Pancreas (tissue), 10 donors: ENCODE data around the gene GRAMD4. TPM values are rescaled to one million over a fixed set of nuclear protein-coding genes. Genes with fewer than 3 reads are reported as not detected.

ENCODE experiments used
- ATAC-seq, 4 donors: fragments of 200-7000 bp; cut with Tn5 transposase; one replicate each; pipeline versions ENCODE4 v1.8.0 to v1.9.1; 2020; ENCODE audit warnings: mild to moderate bottlenecking in 4 of 4, moderate library complexity in 4 of 4
- DNase-seq, 6 donors: peaks; one replicate each; pipeline ENCODE4 v3.0.0-alpha.2; 2020
- FAIRE-seq: peaks from 2 replicates; lab custom pipeline; 2012; peaks lifted over from hg19 to GRCh38; lab: Jason Lieb, UNC
- H3K27ac ChIP-seq, 4 donors: fragments of 200-600 bp; sonication (generic); 1 replicate in 3 of 4; 2 replicates in 1 of 4; pipeline versions ENCODE4 v1.5.0 to v1.8.0; 2020
- H3K27me3 ChIP-seq, 4 donors: fragments of 200-600 bp; one replicate each; pipeline ENCODE4 v1.8.0; 2021
- H3K36me3 ChIP-seq, 3 donors: fragments of 200-600 bp; sonication (generic) in 1 of 3; one replicate each; pipeline versions ENCODE4 v1.5.0 to v1.8.0; 2020 to 2021
- H3K4me1 ChIP-seq, 3 donors: fragments of 200-600 bp; one replicate each; pipeline ENCODE4 v1.8.0; 2021
- H3K4me3 ChIP-seq, 4 donors: fragments of 200-600 bp; sonication (generic) in 2 of 4; one replicate each; pipeline versions ENCODE4 v1.5.0 to v1.8.0; 2020 to 2021
- H3K9me3 ChIP-seq, 4 donors: fragments of 200-600 bp; one replicate each; pipeline ENCODE4 v1.8.0; 2021
- WGBS, 2 donors: extraction: QIAGEN DNeasy Blood & Tissue Kit; methylation state at CpG; one replicate each; pipeline ENCODE4 v1.1.7; 2013; 5-methylcytosine and 5-hydroxymethylcytosine counted together
- intact Hi-C, 3 donors: fragments of 100-400 bp; cut with DNase I; formaldehyde crosslinking; loops; one replicate each; pipeline versions ENCODE4 v1.11.1 to v1.14.2; 2022
- polyA plus RNA-seq, 2 donors: library from polyadenylated mRNA; stranded (reverse); fragments of 200-250 nt; gene quantifications; one replicate each; pipeline ENCODE4 v1.2.3, GENCODE V29; 2013
- total RNA-seq, 6 donors: library from RNA; stranded (reverse); fragmentation: NEBNext Ultra II Directional in 4 of 6; extraction: Animal tissue kit (Norgen Biotek cat#: 25700) in 4 of 6; gene quantifications; one replicate each; pipeline versions ENCODE4 v1.2.1 to v1.2.4, GENCODE V29; 2021 to 2023
- TF ChIP-seq, protein P1 (sequence below), 4 donors: fragments of 200-600 bp; sonication (generic) in 3 of 4; IDR thresholded peaks; one replicate each; pipeline versions ENCODE4 v1.5.0 to v1.8.0; 2021; ENCODE audit warnings: antibody characterized with exemption in 4 of 4
- donor health status: healthy with polysubstance abuse.
- donor health status: DM: no; HTN: no; CAD: no; lungs with moderate emphysema.
- donor health status: DM: no; HTN: no; CAD: no.
- donor health status: control.
- donor health status: control.
- donor health status: Bipolar disorder and iron deficiency.
- donor health status: DM: yes; HTN: yes; CAD: no.
- donor health status: DM: no; HTN: no; CAD: no.
- donor health status: DM: no; HTN: no; CAD: no.
- donor health status: DM: yes; HTN: yes; CAD: no.

GRAMD4 gene
- total and polyA plus RNA-seq, 8 donors = 13.2 to 36.4 (median 21.9) TPM

DNA sequence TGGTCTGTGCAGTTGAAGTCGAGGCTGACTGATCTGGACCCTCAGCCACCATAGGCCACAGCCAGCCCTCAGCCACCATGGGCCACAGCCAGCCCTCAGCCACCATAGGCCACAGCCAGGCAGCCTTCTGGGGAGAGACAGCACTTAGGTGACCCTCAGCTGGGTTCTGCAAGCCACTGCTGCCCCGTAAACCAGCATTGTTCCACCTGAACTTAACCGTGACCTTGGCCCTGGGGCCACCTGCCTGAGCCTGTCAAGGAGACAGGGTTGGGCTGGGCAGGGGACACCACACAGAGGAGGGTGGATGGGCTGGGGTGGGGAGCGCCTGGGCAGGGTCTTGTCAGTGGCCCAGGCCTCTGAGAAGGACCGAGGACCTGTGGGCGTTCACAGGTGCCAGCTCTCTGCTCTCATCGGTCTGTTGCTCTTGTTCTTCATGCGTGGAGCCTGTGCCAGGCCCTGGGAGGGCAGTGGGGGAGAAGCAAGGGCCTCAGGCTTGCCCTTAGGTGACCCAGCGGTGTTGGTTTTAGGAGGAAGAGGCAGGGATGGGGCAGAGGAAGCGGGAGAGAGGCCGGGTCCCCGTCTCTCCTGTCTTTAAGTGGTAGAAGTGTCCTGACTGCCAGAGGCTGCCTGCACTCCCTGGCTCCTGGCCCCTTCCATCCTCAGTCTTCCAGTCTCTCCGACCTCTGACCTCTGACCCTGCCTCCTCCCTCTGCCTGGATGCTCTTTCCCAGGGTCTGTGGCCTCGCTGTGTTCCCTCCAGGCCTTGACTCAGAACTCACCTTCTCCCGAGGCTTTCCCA, 36.9 kb downstream of the GRAMD4 start:
- peak in 1 of 6 donors; percentile 64 for DNase-seq
- ATAC-seq = no peak
- Histone ChIP-seq H3K9me3 (no peaks in the 10 kb centered on the region), H3K27me3 (no peaks in the 10 kb centered on the region), H3K36me3 (no peaks in the 10 kb centered on the region), H3K4me1 (peaks cover 0 to 14% (median 0%) of the 10 kb centered on the region in 3 donors), H3K27ac (no peak overlapping the region), H3K4me3 (no peak overlapping the region)
- WGBS, 2 donors = 87 to 90% methylated on average over 15 of the region's 15 CpGs
- FAIRE-seq = no peak
- TF ChIP-seq, protein P1, sequence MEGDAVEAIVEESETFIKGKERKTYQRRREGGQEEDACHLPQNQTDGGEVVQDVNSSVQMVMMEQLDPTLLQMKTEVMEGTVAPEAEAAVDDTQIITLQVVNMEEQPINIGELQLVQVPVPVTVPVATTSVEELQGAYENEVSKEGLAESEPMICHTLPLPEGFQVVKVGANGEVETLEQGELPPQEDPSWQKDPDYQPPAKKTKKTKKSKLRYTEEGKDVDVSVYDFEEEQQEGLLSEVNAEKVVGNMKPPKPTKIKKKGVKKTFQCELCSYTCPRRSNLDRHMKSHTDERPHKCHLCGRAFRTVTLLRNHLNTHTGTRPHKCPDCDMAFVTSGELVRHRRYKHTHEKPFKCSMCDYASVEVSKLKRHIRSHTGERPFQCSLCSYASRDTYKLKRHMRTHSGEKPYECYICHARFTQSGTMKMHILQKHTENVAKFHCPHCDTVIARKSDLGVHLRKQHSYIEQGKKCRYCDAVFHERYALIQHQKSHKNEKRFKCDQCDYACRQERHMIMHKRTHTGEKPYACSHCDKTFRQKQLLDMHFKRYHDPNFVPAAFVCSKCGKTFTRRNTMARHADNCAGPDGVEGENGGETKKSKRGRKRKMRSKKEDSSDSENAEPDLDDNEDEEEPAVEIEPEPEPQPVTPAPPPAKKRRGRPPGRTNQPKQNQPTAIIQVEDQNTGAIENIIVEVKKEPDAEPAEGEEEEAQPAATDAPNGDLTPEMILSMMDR (IDR thresholded peaks at IDR 0.05) = no peak
- intact Hi-C loops = no loop called here

DNA sequence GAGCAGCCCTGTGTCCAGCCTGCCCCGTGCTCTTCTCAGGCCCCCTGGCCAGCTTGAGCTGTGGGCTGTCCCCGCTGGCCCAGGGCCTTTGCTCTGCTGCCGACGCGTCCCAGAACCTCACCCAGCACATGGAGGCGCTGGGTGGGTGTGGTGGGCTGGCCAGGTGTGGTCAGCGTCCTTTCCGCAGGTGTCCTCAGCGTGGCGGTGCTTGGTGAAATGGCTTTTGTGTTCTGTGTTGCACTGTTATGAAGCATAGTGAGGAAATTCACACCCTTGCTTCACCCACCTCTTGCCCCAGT, 37.4 kb downstream of the GRAMD4 start:
- FAIRE-seq (no peak), ATAC-seq (no peak), DNase-seq (peak in 1 of 6 donors; percentile 50)
- intact Hi-C loops = no loop called here
- H3K27me3 ChIP-seq = no peaks in the 10 kb centered on the region
- H3K4me1 ChIP-seq = peaks cover 0 to 14% (median 0%) of the 10 kb centered on the region in 3 donors
- H3K9me3 ChIP-seq = no peaks in the 10 kb centered on the region
- no peak overlapping the region for H3K4me3 ChIP-seq
- 99% methylated on average over 10 of the region's 10 CpGs for WGBS, 2 donors
- TF ChIP-seq, protein P1 (IDR thresholded peaks at IDR 0.05) = no peak
- no peaks in the 10 kb centered on the region for H3K36me3 ChIP-seq
- no peak overlapping the region for H3K27ac ChIP-seq

DNA sequence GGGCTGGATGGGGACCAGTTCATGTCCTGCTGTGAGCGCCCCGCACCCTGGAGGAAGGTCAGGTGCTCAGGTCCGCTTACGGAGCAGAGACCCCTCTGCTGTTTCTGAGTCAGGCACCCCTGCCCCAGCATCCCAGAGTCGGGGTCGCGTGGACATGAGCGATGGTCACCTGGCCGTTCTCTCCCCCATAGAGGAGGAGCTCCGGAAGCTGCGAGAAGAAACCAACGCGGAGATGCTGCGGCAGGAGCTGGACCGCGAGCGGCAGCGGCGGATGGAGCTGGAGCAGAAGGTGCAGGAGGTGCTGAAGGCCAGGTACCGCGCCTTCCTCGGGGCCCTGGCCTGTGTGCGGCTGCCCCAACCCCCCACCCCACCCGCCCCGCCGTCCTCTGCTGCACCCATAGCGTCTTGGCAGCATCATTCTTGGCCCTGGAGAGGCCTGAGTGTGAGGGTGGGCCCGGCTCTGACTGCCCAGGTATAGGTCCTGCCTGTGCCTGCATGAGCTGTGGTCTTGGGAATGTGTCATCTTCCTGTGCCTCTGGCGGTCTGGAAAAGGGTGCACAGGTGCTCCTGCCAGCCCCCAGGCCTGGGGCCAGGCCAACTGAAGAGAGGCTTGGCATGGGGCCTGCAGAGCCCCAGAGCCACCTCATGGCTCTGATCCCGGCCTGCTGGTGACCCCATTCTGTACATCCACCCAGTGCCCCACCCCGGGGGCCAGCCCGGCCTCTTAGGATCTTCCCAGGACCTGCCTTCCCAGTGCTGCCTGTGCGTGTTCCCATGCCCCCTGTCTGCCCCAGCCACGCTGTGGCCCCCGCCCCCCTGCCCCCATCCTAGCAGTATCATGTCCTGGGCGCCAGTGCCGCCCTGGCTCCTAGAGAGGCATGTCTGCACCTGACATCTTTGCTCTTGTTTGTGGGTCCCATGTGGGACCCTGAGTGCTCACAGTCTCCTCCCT, 38.1 kb downstream of the GRAMD4 start:
- FAIRE-seq (no peak), ATAC-seq (no peak), DNase-seq (peak in 1 of 6 donors; percentile 65)
- intact Hi-C loops = no loop called here
- Histone ChIP-seq H3K36me3 (no peaks in the 10 kb centered on the region), H3K4me3 (no peak overlapping the region), H3K4me1 (peaks cover 0 to 14% (median 0%) of the 10 kb centered on the region in 3 donors), H3K27ac (no peak overlapping the region), H3K9me3 (no peaks in the 10 kb centered on the region), H3K27me3 (no peaks in the 10 kb centered on the region)
- TF ChIP-seq, protein P1 (IDR thresholded peaks at IDR 0.05) = no peak
- WGBS, 2 donors = 94 to 96% methylated on average over 34 to 37 of the region's 37 CpGs

DNA sequence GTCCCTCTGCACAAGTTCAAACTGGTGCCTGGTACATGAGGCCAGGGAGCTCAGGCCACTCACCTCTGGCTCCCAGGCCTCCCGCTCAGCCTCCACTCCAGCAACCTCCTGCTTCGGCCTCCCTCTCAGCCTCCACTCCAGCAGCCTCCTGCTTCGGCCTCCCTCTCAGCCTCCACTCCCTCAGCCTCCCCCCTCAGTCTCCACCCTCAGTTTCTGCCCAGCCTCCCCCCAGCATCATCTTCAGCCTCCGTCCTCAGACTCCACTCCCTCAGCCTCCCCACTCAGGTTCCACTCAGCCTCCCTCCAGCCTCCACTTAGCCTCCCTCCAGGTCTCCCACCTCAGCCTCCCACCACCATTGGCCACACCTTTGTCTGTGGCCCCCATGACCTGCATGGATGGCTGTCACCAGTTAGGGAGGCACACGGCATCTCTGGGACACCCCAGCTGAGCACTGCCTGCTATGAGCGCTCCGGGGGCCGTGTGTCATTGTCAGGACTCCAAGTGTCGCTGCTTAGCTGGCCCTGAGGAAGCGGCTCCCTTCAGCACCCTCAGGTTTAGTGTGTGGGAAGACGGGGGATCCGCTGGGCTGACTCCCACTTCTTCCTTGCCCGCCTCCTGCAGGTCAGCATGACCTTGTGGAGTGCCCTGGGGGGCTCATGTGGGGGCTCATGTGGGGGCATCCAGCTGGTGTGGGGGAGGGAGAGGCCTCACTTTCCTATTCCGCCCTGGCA, 39.0 kb downstream of the GRAMD4 start:
- intact Hi-C loops = no loop called here
- no peak for ATAC-seq
- H3K4me3 ChIP-seq = no peak overlapping the region
- no peak overlapping the region for H3K27ac ChIP-seq
- H3K36me3 ChIP-seq = peaks cover 0 to 4% (median 0%) of the 10 kb centered on the region in 3 donors
- no peaks in the 10 kb centered on the region for H3K27me3 ChIP-seq
- H3K4me1 ChIP-seq = peaks cover 0 to 14% (median 0%) of the 10 kb centered on the region in 3 donors
- FAIRE-seq = no peak
- 96 to 98% methylated on average over 14 of the region's 14 CpGs for WGBS, 2 donors
- DNase-seq = peak in 1 of 6 donors; percentile 63
- TF ChIP-seq, protein P1 (IDR thresholded peaks at IDR 0.05) = no peak
- H3K9me3 ChIP-seq = no peaks in the 10 kb centered on the region
